ENCODE data around the gene PEAK3.

- TF ChIP-seq, protein P1, sequence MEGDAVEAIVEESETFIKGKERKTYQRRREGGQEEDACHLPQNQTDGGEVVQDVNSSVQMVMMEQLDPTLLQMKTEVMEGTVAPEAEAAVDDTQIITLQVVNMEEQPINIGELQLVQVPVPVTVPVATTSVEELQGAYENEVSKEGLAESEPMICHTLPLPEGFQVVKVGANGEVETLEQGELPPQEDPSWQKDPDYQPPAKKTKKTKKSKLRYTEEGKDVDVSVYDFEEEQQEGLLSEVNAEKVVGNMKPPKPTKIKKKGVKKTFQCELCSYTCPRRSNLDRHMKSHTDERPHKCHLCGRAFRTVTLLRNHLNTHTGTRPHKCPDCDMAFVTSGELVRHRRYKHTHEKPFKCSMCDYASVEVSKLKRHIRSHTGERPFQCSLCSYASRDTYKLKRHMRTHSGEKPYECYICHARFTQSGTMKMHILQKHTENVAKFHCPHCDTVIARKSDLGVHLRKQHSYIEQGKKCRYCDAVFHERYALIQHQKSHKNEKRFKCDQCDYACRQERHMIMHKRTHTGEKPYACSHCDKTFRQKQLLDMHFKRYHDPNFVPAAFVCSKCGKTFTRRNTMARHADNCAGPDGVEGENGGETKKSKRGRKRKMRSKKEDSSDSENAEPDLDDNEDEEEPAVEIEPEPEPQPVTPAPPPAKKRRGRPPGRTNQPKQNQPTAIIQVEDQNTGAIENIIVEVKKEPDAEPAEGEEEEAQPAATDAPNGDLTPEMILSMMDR (IDR thresholded peaks at IDR 0.05): no peak
- no peak for TF ChIP-seq POLR2A (IDR thresholded peaks at IDR 0.05)
Observed at GRCh38 chr19:2239771-2240770, 41.9 kb downstream of the PEAK3 start.

Measured in lower leg skin (tissue), 3 donors.